Epithelial cell of proximal tubule (primary cell): Measurements from ENCODE around the gene TRABD2A. TPM values are rescaled to one million over a fixed set of nuclear protein-coding genes. Genes with fewer than 3 reads are reported as not detected.

Source experiments
- DNase-seq: peaks from one replicate; pipeline ENCODE4 v3.0.0-alpha.2; 2011; ENCODE audit warnings: low read depth
- H3K4me3 ChIP-seq: 2 replicates; pipeline ENCODE4 v1.5.1; 2011; ENCODE audit warnings: low read depth, mild to moderate bottlenecking, low read length
- total RNA-seq: library from RNA; depleted of rRNA; stranded (reverse); fragments of >200 nt; gene quantifications from 2 replicates; pipeline ENCODE4 v1.2.3, GENCODE V29; 2015
- TF ChIP-seq, protein P1 (sequence below): conservative IDR thresholded peaks from 2 replicates; pipeline ENCODE4 v1.5.1; 2012; ENCODE audit warnings: low read depth, mild to moderate bottlenecking, low read length

Gene TRABD2A
- total RNA-seq, 1 donor from 2014 or later: 0.58 TPM

DNA sequence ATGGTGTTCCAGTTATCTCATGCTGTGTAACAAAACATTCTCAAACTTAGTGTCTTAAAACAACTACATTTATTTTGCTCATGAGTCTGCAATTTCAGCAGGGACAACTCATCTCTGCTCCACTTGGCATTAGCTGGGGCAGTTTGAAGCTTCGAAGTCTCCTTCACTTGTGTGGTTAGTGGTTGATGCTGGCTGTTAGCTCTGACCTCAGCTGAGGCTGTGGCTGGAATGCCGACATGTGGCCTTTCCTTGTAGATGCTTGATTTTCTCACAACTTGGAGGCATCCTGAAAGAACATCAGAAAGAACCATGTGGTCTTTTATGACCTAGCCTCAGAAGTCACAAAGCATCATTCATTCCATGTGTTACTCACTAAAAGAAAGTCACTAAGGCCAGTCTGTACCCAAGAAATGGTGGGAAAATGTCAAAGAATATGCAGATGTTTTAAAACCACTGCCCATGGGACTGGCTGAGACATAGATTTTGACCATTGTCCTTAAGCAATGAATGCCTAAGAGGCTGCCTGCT is 20.8 kb upstream of the TRABD2A start:
- TF ChIP-seq, protein P1, sequence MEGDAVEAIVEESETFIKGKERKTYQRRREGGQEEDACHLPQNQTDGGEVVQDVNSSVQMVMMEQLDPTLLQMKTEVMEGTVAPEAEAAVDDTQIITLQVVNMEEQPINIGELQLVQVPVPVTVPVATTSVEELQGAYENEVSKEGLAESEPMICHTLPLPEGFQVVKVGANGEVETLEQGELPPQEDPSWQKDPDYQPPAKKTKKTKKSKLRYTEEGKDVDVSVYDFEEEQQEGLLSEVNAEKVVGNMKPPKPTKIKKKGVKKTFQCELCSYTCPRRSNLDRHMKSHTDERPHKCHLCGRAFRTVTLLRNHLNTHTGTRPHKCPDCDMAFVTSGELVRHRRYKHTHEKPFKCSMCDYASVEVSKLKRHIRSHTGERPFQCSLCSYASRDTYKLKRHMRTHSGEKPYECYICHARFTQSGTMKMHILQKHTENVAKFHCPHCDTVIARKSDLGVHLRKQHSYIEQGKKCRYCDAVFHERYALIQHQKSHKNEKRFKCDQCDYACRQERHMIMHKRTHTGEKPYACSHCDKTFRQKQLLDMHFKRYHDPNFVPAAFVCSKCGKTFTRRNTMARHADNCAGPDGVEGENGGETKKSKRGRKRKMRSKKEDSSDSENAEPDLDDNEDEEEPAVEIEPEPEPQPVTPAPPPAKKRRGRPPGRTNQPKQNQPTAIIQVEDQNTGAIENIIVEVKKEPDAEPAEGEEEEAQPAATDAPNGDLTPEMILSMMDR: no peak
- DNase-seq: no peak
- H3K4me3 ChIP-seq: no peak overlapping the region

GRCh38 chr2:84900971-84901370 is 20.1 kb upstream of the TRABD2A start:
- DNase-seq: no peak
- H3K4me3 ChIP-seq: no peak overlapping the region
- TF ChIP-seq, protein P1: no peak

GRCh38 chr2:84899304-84900204 is 18.7 kb upstream of the TRABD2A start:
- no peak overlapping the region for H3K4me3 ChIP-seq
- no peak for DNase-seq
- TF ChIP-seq, protein P1: no peak

- H3K4me3 ChIP-seq: no peak overlapping the region
- no peak for DNase-seq
- TF ChIP-seq, protein P1: no peak
Measured at GRCh38 chr2:84897773-84898172, 16.9 kb upstream of the TRABD2A start.

DNA sequence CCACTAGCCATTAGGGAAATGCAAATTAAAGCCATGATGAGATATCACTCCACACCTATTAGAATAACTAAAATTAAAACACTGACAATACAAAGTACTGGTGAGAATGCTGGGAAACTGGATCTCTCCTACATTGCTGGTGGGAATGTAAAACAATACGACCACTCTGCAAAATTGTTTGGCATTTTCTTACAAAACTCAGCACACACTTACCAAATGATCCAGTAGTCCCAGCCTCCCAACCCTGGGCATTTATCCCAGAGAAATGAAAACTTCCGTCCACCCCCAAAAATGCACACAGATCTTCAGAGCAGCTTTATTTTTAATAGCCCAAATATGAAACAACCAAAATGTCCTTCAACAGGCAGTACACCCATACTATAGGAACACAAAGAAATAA is 15.7 kb upstream of the TRABD2A start:
- no peak overlapping the region for H3K4me3 ChIP-seq
- no peak for DNase-seq
- TF ChIP-seq, protein P1: no peak

DNA sequence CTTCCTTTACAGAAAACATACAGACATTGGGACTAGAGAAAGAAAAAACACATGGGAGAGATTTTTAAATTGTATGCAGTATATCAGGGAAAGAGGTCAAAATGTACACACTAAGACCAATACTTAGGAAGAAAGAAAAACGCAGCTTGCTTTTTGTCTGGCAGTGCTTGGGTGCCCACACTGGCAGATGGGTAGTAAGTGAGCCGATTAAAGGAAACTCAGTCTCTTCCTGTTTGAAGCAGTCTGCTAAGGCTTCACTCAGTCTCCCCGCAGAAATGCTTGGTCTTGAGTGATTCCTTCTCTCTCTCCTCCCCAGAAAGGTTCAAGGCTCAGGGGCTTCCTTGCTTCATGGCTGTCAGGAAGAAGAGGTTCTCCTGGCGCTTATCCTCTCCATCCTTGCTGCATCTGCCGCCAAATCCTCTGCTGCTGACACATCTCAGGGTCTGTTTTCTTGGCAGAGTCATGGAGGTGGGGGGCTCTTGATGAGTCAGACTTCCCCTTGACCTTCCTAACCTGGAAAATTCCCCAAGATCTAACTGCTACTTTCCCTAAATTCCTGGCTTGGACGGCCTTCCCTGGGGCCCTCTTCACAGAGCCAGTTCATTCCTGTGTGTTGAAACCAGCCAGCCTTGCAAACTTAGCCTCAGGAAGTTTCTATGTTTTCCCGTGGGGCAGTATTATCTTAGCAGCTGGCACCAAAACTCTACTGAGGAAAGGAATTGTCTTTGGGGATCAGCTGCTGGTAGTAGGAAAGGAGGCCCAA is 14.1 kb upstream of the TRABD2A start:
- no peak overlapping the region for H3K4me3 ChIP-seq
- DNase-seq: no peak
- TF ChIP-seq, protein P1: no peak
